Body of pancreas (tissue), 4 donors: ENCODE results near the gene PCGF2. TPM values are rescaled to one million over a fixed set of nuclear protein-coding genes. Genes with fewer than 3 reads are reported as not detected.

ENCODE experiments used
- ATAC-seq: fragments of 150-250 bp; one replicate; pipeline ENCODE4 v1.9.1; 2016
- DNase-seq, 4 donors: peaks; one replicate each; pipeline ENCODE4 v3.0.0-alpha.2; 2019
- H3K27ac ChIP-seq, 4 donors: fragments of 200-600 bp; sonication (generic); 1 replicate in 3 of 4; 2 replicates in 1 of 4; pipeline versions ENCODE4 v1.5.1 to v1.6.1; 2016 to 2019; ENCODE audit warnings: mild to moderate bottlenecking in 1 of 4, mixed read lengths in 1 of 4, moderate library complexity in 1 of 4
- H3K27me3 ChIP-seq, 2 donors: fragments of 200-600 bp; sonication (generic); one replicate each; pipeline ENCODE4 v1.6.0; 2016; ENCODE audit warnings: mild to moderate bottlenecking in 1 of 2
- H3K36me3 ChIP-seq, 2 donors: fragments of 200-600 bp; sonication (generic); replicated peaks in 1 of 2; 2 replicates each; pipeline ENCODE4 v1.5.1; 2016; ENCODE audit warnings: low read depth in 2 of 2; ENCODE audit not compliant: insufficient read depth in 1 of 2
- H3K4me1 ChIP-seq: fragments of 200-600 bp; sonication (generic); one replicate; pipeline ENCODE4 v1.6.0; 2016
- H3K4me3 ChIP-seq, 2 donors: fragments of 200-600 bp; sonication (generic); 1 replicate in 1 of 2; 2 replicates in 1 of 2; pipeline ENCODE4 v1.5.1; 2016 to 2019
- H3K9me3 ChIP-seq, 3 donors: fragments of 200-600 bp; sonication (generic); 1 replicate in 2 of 3; 2 replicates in 1 of 3; pipeline ENCODE4 v1.5.1; 2016
- POLR2A ChIP-seq, 3 donors: fragments of 450-650 bp; IDR thresholded peaks; one replicate each; pipeline ENCODE4 v1.6.1; 2016; ENCODE audit warnings: antibody characterized with exemption in 3 of 3, mild to moderate bottlenecking in 2 of 3
- WGBS, 2 donors: methylation state at CpG; one replicate each; pipeline ENCODE4 v1.1.5; 2017; 5-methylcytosine and 5-hydroxymethylcytosine counted together
- intact Hi-C: fragments of 100-400 bp; cut with DNase I; formaldehyde crosslinking; loops from one replicate; pipeline ENCODE4 v1.15.1; 2023
- total RNA-seq, 2 donors: library from RNA; depleted of rRNA; stranded (reverse); fragments of >200 nt; gene quantifications; one replicate each; pipeline ENCODE4 v1.1.0, GENCODE V29; 2016
- TF ChIP-seq, protein P1 (sequence below), 7 experiments: fragments of 450-650 bp in 4 of 7; fragments of 200-600 bp in 3 of 7; sonication (generic) in 3 of 7; IDR thresholded peaks; one replicate each; pipeline ENCODE4 v1.5.1; 2016 to 2019; ENCODE audit warnings: antibody characterized with exemption in 7 of 7

PCGF2 gene
- total RNA-seq, 2 donors from 2014 or later = 5.9 to 9.3 TPM

DNA sequence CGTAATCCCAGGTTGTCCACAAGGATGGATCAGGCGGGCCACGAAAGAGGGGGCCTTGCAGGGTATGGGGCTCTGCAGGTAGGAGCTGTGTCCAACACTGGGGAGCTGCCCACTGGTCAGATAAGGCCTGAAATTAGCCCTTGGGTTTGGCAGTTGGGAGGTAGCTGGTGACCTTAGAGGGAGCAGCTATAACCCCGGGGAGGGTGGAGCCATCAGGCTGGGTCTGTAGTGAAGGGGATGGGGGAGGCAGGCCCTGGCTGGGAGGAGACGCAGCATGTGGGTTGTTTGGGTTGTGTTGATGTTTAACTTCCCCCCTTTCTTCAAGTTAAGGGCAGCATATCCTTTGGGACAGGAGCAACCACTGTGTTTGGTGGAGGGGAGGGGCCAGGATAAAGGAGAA, 37.2 kb downstream of the PCGF2 start:
- H3K27me3 ChIP-seq = no peaks in the 10 kb centered on the region
- TF ChIP-seq, protein P1, sequence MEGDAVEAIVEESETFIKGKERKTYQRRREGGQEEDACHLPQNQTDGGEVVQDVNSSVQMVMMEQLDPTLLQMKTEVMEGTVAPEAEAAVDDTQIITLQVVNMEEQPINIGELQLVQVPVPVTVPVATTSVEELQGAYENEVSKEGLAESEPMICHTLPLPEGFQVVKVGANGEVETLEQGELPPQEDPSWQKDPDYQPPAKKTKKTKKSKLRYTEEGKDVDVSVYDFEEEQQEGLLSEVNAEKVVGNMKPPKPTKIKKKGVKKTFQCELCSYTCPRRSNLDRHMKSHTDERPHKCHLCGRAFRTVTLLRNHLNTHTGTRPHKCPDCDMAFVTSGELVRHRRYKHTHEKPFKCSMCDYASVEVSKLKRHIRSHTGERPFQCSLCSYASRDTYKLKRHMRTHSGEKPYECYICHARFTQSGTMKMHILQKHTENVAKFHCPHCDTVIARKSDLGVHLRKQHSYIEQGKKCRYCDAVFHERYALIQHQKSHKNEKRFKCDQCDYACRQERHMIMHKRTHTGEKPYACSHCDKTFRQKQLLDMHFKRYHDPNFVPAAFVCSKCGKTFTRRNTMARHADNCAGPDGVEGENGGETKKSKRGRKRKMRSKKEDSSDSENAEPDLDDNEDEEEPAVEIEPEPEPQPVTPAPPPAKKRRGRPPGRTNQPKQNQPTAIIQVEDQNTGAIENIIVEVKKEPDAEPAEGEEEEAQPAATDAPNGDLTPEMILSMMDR (IDR thresholded peaks at IDR 0.05) = no peak
- TF ChIP-seq POLR2A (IDR thresholded peaks at IDR 0.05) = no peak
- H3K4me3 ChIP-seq = no peak overlapping the region
- DNase-seq = no peak
- no peak for ATAC-seq
- no peaks in the 10 kb centered on the region for H3K9me3 ChIP-seq
- H3K4me1 ChIP-seq = peaks cover 36% of the 10 kb centered on the region
- H3K27ac ChIP-seq = no peak overlapping the region
- peaks cover 0 to 18% of the 10 kb centered on the region in 2 donors for H3K36me3 ChIP-seq
- 58 to 72% methylated on average over 5 of the region's 5 CpGs for WGBS, 2 donors
- intact Hi-C loops = no loop called here

DNA sequence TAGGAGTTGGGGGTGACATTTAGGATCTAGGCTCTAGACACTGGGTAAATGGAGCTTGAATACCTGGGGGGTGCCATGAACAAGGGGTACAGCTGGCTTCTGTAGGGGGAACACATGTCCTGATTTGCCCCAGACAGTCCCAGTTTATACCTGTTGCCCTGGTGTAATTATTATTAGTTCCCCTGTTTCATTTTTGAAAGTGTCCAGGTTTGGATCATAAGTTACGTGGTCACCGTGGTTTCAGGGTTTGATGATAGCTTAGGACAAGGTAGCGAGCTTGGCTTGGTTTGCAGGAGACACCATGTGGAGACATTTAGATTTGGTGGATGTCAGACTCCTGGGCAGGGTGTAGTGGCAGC, 37.6 kb downstream of the PCGF2 start:
- no peak for DNase-seq
- H3K27me3 ChIP-seq = no peaks in the 10 kb centered on the region
- H3K27ac ChIP-seq = no peak overlapping the region
- intact Hi-C loops = no loop called here
- no peak for TF ChIP-seq POLR2A (IDR thresholded peaks at IDR 0.05)
- TF ChIP-seq, protein P1 (IDR thresholded peaks at IDR 0.05) = no peak
- 82 to 94% methylated on average over 3 of the region's 3 CpGs for WGBS, 2 donors
- H3K4me3 ChIP-seq = no peak overlapping the region
- H3K9me3 ChIP-seq = no peaks in the 10 kb centered on the region
- H3K36me3 ChIP-seq = peaks cover 0 to 17% of the 10 kb centered on the region in 2 donors
- no peak for ATAC-seq
- peaks cover 36% of the 10 kb centered on the region for H3K4me1 ChIP-seq

DNA sequence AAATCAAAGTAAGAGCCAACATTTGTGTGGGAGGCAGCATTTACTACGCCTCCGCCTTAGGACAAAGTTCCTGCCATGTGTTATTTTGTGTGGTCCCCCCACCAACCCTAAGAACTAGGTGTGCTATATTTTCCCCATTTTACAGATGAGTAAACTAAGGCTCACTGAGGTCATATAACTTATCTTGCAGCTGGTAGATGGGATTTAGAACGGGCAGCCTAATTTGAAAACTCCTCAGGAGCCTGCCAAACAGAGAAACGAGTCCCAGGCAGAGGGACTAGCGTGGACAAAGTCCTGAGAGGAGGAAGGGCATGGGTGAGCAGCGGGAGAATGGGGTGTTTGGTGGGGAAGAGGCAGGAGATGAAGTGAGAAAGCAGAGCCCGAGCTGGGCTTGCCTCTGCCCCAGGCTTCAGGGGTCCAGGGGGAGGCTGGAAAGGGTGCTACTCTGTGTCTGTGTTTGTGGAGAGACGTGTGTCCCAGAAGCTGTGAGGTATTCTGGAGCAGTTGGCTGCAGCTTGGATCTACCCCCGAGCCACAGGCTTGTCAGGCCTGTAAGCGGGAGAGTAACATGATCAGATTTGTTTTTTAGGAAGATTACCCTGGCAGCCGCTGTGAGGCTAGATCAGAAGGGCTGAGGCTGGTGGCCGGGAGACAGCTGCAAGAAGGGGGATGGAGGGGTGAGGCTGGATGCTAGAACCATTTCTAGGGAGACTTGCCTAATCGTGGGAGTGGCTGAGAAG, 38.1 kb downstream of the PCGF2 start:
- peaks cover 0 to 16% of the 10 kb centered on the region in 2 donors for H3K36me3 ChIP-seq
- intact Hi-C loops = no loop called here
- TF ChIP-seq, protein P1 (IDR thresholded peaks at IDR 0.05) = no peak
- TF ChIP-seq POLR2A (IDR thresholded peaks at IDR 0.05) = no peak
- no peak overlapping the region for H3K4me3 ChIP-seq
- DNase-seq (no peak), ATAC-seq (no peak)
- peak overlapping the region in 1 of 4 donors; percentile 5 for H3K27ac ChIP-seq
- H3K9me3 ChIP-seq = no peaks in the 10 kb centered on the region
- 69 to 73% methylated on average over 13 of the region's 13 CpGs for WGBS, 2 donors
- peaks cover 36% of the 10 kb centered on the region for H3K4me1 ChIP-seq
- H3K27me3 ChIP-seq = no peaks in the 10 kb centered on the region

DNA sequence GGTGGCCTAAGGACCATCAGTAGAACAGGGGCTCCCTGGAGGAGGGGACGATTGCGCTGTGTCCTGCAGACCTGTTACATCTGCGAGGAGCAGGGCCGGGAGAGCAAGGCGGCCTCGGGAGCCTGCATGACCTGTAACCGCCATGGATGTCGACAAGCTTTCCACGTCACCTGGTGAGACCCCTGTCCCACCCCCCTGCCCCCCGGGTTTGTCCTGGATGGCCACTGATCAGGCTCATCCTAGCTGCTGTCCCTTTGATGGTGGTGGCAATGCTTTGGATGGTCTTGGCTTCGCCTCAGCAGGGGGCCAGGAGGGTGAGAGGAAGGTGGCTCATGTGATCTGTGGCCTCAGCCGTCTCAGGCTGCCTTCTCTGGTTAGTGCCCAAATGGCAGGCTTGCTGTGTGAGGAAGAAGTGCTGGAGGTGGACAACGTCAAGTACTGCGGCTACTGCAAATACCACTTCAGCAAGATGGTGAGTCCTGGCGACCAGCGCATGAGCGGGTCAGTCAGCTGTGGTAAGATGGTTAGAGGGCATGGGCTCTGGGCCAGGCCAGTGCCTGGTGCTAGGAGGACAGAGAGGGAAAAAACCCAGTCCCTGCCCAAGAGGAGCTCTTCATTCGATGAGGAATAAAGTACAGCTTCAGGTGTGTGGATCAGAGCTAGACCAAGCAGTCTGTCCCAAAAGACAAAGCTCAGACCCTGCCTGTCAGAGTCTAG, 38.9 kb downstream of the PCGF2 start:
- TF ChIP-seq, protein P1 (IDR thresholded peaks at IDR 0.05) = no peak
- TF ChIP-seq POLR2A (IDR thresholded peaks at IDR 0.05) = no peak

More for the DNA sequence above, 38.9 kb downstream of the PCGF2 start:
- H3K9me3 ChIP-seq = no peaks in the 10 kb centered on the region
- intact Hi-C loops = no loop called here
- peaks cover 0 to 13% of the 10 kb centered on the region in 2 donors for H3K36me3 ChIP-seq
- H3K27ac ChIP-seq = no peak overlapping the region
- H3K27me3 ChIP-seq = no peaks in the 10 kb centered on the region
- 86 to 92% methylated on average over 16 to 18 of the region's 18 CpGs for WGBS, 2 donors
- no peak for ATAC-seq
- no peak overlapping the region for H3K4me3 ChIP-seq
- no peak for DNase-seq
- H3K4me1 ChIP-seq = peaks cover 36% of the 10 kb centered on the region
